Fibroblast of the conjunctiva (primary cell): ENCODE measurements around the gene SGPL1.

Source experiments
- DNase-seq: peaks from one replicate; pipeline ENCODE4 v3.0.0-alpha.2; 2010; ENCODE audit warnings: low read depth

Gene SGPL1

GRCh38 chr10:70885481-70885880 is 69.7 kb downstream of the SGPL1 start:
- no peak for DNase-seq

- DNase-seq = no peak
Observed at GRCh38 chr10:70885931-70886903, 70.5 kb downstream of the SGPL1 start.

GRCh38 chr10:70886921-70887665 is 71.3 kb downstream of the SGPL1 start:
- no peak for DNase-seq

- peak; percentile 40 for DNase-seq
Observed at GRCh38 chr10:70887804-70888800, 72.4 kb downstream of the SGPL1 start, which contains the start of gene PCBD1. PCBD1 (minus strand) TSS chr10:70888565; CDS start chr10:70888533, 32 bp downstream.

- DNase-seq = no peak
Observed at GRCh38 chr10:70889291-70889690, 73.5 kb downstream of the SGPL1 start.

GRCh38 chr10:70890917-70891431 is 75.2 kb downstream of the SGPL1 start:
- no peak for DNase-seq

GRCh38 chr10:70891627-70892026 is 75.9 kb downstream of the SGPL1 start:
- DNase-seq = no peak

GRCh38 chr10:70892631-70893030 is 76.9 kb downstream of the SGPL1 start:
- DNase-seq = no peak

GRCh38 chr10:70893227-70894006 is 77.7 kb downstream of the SGPL1 start:
- no peak for DNase-seq

GRCh38 chr10:70894416-70894815 is 78.7 kb downstream of the SGPL1 start:
- no peak for DNase-seq

- no peak for DNase-seq
Observed at GRCh38 chr10:70896551-70896950, 80.8 kb downstream of the SGPL1 start.

- DNase-seq = no peak
Observed at GRCh38 chr10:70898687-70899086, 82.9 kb downstream of the SGPL1 start.

- DNase-seq = no peak
Observed at GRCh38 chr10:70899096-70899495, 83.3 kb downstream of the SGPL1 start.

- no peak for DNase-seq
Observed at GRCh38 chr10:70901276-70901878, 85.6 kb downstream of the SGPL1 start.

GRCh38 chr10:70902661-70903261 is 87.0 kb downstream of the SGPL1 start:
- DNase-seq = no peak

- no peak for DNase-seq
Observed at GRCh38 chr10:70903262-70903921, 87.6 kb downstream of the SGPL1 start.

- DNase-seq = no peak
Observed at GRCh38 chr10:70905071-70906021, 89.6 kb downstream of the SGPL1 start.
